K562 (cell line): Measurements from ENCODE around the gene TOMM6. TPM values are rescaled to one million over a fixed set of nuclear protein-coding genes. Genes with fewer than 3 reads are reported as not detected.
A peak's percentile ranks its signal among the peaks of the same experiment; 100 is the strongest.

ENCODE experiments used
- ARID1B ChIP-seq: fragments of 450-650 bp; IDR thresholded peaks from 2 replicates; pipeline ENCODE4 v1.6.1; 2016; ENCODE audit warnings: antibody characterized with exemption, mild to moderate bottlenecking, inconsistent platforms
- EP400 ChIP-seq: fragments of 450-650 bp; IDR thresholded peaks from 2 replicates; pipeline ENCODE4 v1.6.1; 2017; ENCODE audit warnings: antibody characterized with exemption, mild to moderate bottlenecking, moderate library complexity
- GABPB1 ChIP-seq: sonication (generic); formaldehyde crosslinking; IDR thresholded peaks from 2 replicates; pipeline ENCODE4 v1.8.0; 2022; ENCODE audit warnings: mild to moderate bottlenecking, missing genetic modification reagents
- MCM5 ChIP-seq: fragments of 450-650 bp; IDR thresholded peaks from 2 replicates; pipeline ENCODE4 v1.6.1; 2016; ENCODE audit warnings: low read depth
- MEIS2 ChIP-seq: fragments of 450-650 bp; IDR thresholded peaks from 2 replicates; pipeline ENCODE4 v1.6.1; 2014; ENCODE audit warnings: mild to moderate bottlenecking; ENCODE audit not compliant: partially characterized antibody
- MYC ChIP-seq, 2 experiments: fragments of 250-450 bp in 1 of 2; sonication (Bioruptor Pico) in 1 of 2; IDR thresholded peaks; 2 replicates each; pipeline versions ENCODE4 v1.5.1 to v1.6.1; 2012 to 2021; ENCODE audit warnings: low read depth in 2 of 2, borderline replicate concordance in 1 of 2, improper control_type of control experiment in 1 of 2, low read length in 1 of 2, mild to moderate bottlenecking in 1 of 2, moderate library complexity in 1 of 2
- NFIX ChIP-seq: fragments of 250-450 bp; sonication (Bioruptor Pico); IDR thresholded peaks from 2 replicates; pipeline ENCODE4 v1.4.0; 2020; ENCODE audit warnings: low read depth, mild to moderate bottlenecking, moderate library complexity
- PRPF4 ChIP-seq: fragments of 200-400 bp; formaldehyde crosslinking; IDR thresholded peaks from one replicate; pipeline ENCODE4 v1.6.1; 2017; ENCODE audit warnings: low read length, low read depth, mild to moderate bottlenecking; ENCODE audit not compliant: insufficient read depth, poor library complexity, severe bottlenecking
- SMAD4 ChIP-seq: fragments of 250-450 bp; sonication (Bioruptor Pico); conservative IDR thresholded peaks from 2 replicates; pipeline ENCODE4 v1.8.0; 2021; ENCODE audit warnings: inconsistent platforms, mild to moderate bottlenecking, moderate library complexity
- TAF9B ChIP-seq: fragments of 450-650 bp; IDR thresholded peaks from 2 replicates; pipeline ENCODE4 v1.6.1; 2018; ENCODE audit warnings: mild to moderate bottlenecking; ENCODE audit not compliant: partially characterized antibody
- TEAD4 ChIP-seq, 2 experiments: sonication (generic) in 1 of 2; formaldehyde crosslinking in 1 of 2; IDR thresholded peaks; 2 replicates each; pipeline versions ENCODE4 v1.6.1 to v1.8.0; 2012 to 2022; ENCODE audit warnings: borderline replicate concordance in 1 of 2, inconsistent platforms in 1 of 2, low read length in 1 of 2, mild to moderate bottlenecking in 1 of 2, missing genetic modification reagents in 1 of 2
- polyA plus RNA-seq, 8 experiments: library from polyadenylated mRNA; depleted of rRNA in 4 of 8; stranded (reverse) in 5 of 8; unstranded in 3 of 8; fragments of >200 nt; fragmentation: Nextera tagmentation in 2 of 8; fragmentation: Illumina TruSeq in 1 of 8; extraction: Ambion mirVana in 2 of 8; extraction: Trizol in 1 of 8; gene quantifications; 2 replicates each; pipeline versions ENCODE4 v1.2.1 to v1.2.3, GENCODE V29; 2011 to 2014; ENCODE audit warnings: inconsistent platforms in 1 of 8, missing spikeins in 1 of 8
- total RNA-seq, 7 experiments: library from RNA; depleted of rRNA in 6 of 7; stranded (reverse); fragments of >200 nt in 6 of 7; fragmentation: Illumina TruSeq in 2 of 7; extraction: Trizol in 2 of 7; gene quantifications; 2 replicates each; pipeline versions ENCODE4 v1.2.1 to v1.2.3, GENCODE V29; 2011 to 2021; ENCODE audit warnings: low replicate concordance in 1 of 7
- TF ChIP-seq, protein P1 (sequence below), 2 experiments: fragments of 450-650 bp; conservative IDR thresholded peaks; 2 replicates each; pipeline ENCODE4 v1.6.1; 2017; ENCODE audit warnings: mild to moderate bottlenecking in 2 of 2, moderate library complexity in 2 of 2

TOMM6 gene
- total and polyA plus RNA-seq, 9 of the 15 experiments (the other 6 are each of a cell fraction or from before 2014, with no cell fraction given): 380 to 2,097 (median 1,065) TPM

DNA sequence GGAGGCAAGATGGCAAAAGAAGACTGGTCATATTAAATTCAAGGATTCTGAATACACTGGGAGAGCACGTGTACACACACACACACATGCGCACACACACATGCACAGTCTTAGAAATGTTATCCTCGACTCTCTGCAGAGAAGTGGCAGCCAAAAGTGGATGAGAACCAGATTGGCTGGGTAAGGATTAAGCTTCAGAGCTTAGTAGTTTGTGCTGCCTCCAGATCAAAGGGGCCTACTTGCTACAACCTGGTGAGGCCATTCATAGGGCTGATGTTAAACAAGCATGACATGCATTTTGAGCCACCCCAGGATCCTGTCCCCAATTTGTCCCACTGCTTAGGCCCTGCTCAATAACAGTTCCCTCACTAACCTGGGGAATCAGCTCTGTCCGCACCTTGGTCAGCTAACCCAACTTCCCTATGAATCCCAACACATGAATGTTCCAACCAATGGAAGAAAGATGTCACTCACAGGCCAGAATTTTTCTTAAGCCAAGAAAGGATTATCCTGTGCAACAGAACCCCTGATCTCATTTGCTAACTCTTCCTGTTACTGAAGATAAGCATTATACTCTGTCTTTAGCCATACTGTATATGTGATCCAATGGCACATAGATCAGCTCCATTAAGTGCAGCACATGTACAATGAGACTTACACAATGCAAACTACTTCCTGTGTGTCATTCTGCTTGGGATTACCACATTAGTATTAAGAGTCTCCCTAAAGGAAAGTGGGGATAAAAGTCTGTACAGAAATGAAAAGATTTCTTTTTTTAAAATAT, 31.0 kb downstream of the TOMM6 start (continued):
- TF ChIP-seq EP400: peak; percentile 75
- peak; percentile 36; the same call in 1 of the 2 replicates for TF ChIP-seq SMAD4 (CRISPR knock-in tag)
- TF ChIP-seq NFIX (CRISPR knock-in tag): no peak
- peak; percentile 13 for TF ChIP-seq TAF9B
- TF ChIP-seq, protein P1, sequence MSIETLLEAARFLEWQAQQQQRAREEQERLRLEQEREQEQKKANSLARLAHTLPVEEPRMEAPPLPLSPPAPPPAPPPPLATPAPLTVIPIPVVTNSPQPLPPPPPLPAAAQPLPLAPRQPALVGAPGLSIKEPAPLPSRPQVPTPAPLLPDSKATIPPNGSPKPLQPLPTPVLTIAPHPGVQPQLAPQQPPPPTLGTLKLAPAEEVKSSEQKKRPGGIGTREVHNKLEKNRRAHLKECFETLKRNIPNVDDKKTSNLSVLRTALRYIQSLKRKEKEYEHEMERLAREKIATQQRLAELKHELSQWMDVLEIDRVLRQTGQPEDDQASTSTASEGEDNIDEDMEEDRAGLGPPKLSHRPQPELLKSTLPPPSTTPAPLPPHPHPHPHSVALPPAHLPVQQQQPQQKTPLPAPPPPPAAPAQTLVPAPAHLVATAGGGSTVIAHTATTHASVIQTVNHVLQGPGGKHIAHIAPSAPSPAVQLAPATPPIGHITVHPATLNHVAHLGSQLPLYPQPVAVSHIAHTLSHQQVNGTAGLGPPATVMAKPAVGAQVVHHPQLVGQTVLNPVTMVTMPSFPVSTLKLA (conservative IDR thresholded peaks at IDR 0.05): peak; percentile 75 to 80
- no peak for TF ChIP-seq PRPF4
- peak; percentile 70 for TF ChIP-seq GABPB1 (CRISPR knock-in tag)
- TF ChIP-seq MCM5: no peak
- TF ChIP-seq MYC (IDR thresholded peaks at IDR 0.05; ENCODE audit: low read depth, low read length): peak; percentile 73
- no peak for TF ChIP-seq MYC (CRISPR knock-in tag; IDR thresholded peaks at IDR 0.05; ENCODE audit: borderline replicate concordance, low read depth)
- peak; percentile 93 for TF ChIP-seq TEAD4 (IDR thresholded peaks at IDR 0.05; ENCODE audit: low read length)
- TF ChIP-seq TEAD4 (CRISPR knock-in tag; IDR thresholded peaks at IDR 0.05; ENCODE audit: borderline replicate concordance): no peak
- peak; percentile 96 for TF ChIP-seq ARID1B
- TF ChIP-seq MEIS2: peak; percentile 58
